Common myeloid progenitor, CD34-positive (primary cell): ENCODE data around the gene SH3GLB1.
"Not testable (repeated sequence)": the region's sequence is repeated elsewhere in the genome, so short reads cannot be mapped to it uniquely, and the experiment has no call there.

Source experiments
- CTCF ChIA-PET: fragments of 350-600 bp; sonication (Branson Sonifier 250); formaldehyde crosslinking; loops from one replicate; lab custom pipeline; 2021; ENCODE audit warnings: antibody characterized with exemption; lab: Charles Lee
- POLR2A ChIA-PET: fragments of 350-600 bp; sonication (Branson Sonifier 250); formaldehyde crosslinking; loops from one replicate; lab custom pipeline; 2021; ENCODE audit warnings: antibody characterized with exemption; lab: Charles Lee
- DNase-seq, 3 donors: peaks; one replicate each; pipeline versions ENCODE4 v3.0.0 to v3.0.0-alpha.2; 2013
- H3K27ac ChIP-seq, 2 experiments: 1 replicate in 1 of 2; 2 replicates in 1 of 2; pipeline ENCODE4 v1.7.0; 2013; ENCODE audit warnings: inconsistent platforms in 2 of 2, low read length in 2 of 2, mild to moderate bottlenecking in 2 of 2, low read depth in 1 of 2, moderate library complexity in 1 of 2; ENCODE audit not compliant: severe bottlenecking in 2 of 2, insufficient read depth in 1 of 2, poor library complexity in 1 of 2
- H3K27me3 ChIP-seq, 5 experiments: replicated peaks in 2 of 5; 1 replicate in 3 of 5; 2 replicates in 2 of 5; pipeline versions ENCODE4 v1.6.1 to v1.7.0; 2013; ENCODE audit warnings: low read length in 4 of 5, mild to moderate bottlenecking in 2 of 5, moderate library complexity in 2 of 5, inconsistent platforms in 1 of 5; ENCODE audit not compliant: insufficient read depth in 5 of 5, control insufficient read depth in 4 of 5
- H3K36me3 ChIP-seq, 4 experiments: 1 replicate in 2 of 4; 2 replicates in 2 of 4; pipeline versions ENCODE4 v1.6.1 to v1.7.0; 2013; ENCODE audit warnings: low read length in 3 of 4, control low read depth in 1 of 4, mild to moderate bottlenecking in 1 of 4; ENCODE audit not compliant: control insufficient read depth in 4 of 4, insufficient read depth in 4 of 4
- H3K4me1 ChIP-seq, 4 experiments: 1 replicate in 3 of 4; 2 replicates in 1 of 4; pipeline versions ENCODE4 v1.6.1 to v1.7.1; 2013; ENCODE audit warnings: low read length in 3 of 4, mild to moderate bottlenecking in 3 of 4, control low read depth in 1 of 4, inconsistent platforms in 1 of 4, moderate library complexity in 1 of 4; ENCODE audit not compliant: control insufficient read depth in 4 of 4, insufficient read depth in 4 of 4; ENCODE audit errors: control extremely low read depth in 1 of 4
- H3K4me3 ChIP-seq, 7 experiments: 1 replicate in 4 of 7; 2 replicates in 3 of 7; pipeline versions ENCODE4 v1.5.1 to v1.7.0; 2013; ENCODE audit warnings: mild to moderate bottlenecking in 7 of 7, low read length in 6 of 7, moderate library complexity in 6 of 7, inconsistent platforms in 2 of 7, low read depth in 2 of 7, control low read depth in 1 of 7; ENCODE audit not compliant: insufficient read depth in 4 of 7, control insufficient read depth in 1 of 7; ENCODE audit errors: extremely low read depth in 1 of 7
- H3K9me3 ChIP-seq, 5 experiments: 1 replicate in 4 of 5; 2 replicates in 1 of 5; pipeline versions ENCODE4 v1.6.1 to v1.7.1; 2013; ENCODE audit warnings: low read length in 4 of 5, mild to moderate bottlenecking in 2 of 5, inconsistent platforms in 1 of 5, low read depth in 1 of 5, moderate library complexity in 1 of 5; ENCODE audit not compliant: control insufficient read depth in 4 of 5, insufficient read depth in 2 of 5; ENCODE audit errors: control extremely low read depth in 1 of 5
- WGBS: methylation state at CpG from one replicate; pipeline ENCODE4 v1.1.5; 2013; ENCODE audit not compliant: insufficient coverage; 5-methylcytosine and 5-hydroxymethylcytosine counted together

The SH3GLB1 gene

DNA sequence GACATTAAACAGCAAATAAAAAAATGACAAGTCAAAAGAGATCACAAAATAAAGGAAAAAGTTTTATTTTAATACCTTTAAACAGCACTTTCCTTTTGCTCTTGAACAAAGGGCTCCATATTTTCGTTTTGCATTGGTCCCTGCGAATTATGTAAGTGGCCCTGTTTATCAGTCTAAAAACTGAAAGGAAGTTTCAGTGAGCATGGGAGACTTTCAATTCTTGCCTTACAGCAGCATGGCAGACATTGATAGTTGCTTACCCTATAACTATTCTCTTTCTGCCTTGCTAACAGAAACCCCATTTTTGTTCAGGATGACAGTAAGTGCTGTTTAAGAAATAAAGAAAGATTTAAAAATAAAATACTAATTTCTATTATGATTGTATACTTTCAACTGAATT is 5.2 kb upstream of the SH3GLB1 start:
- ChIA-PET CTCF (no interaction called here), POLR2A (no interaction called here)
- Histone ChIP-seq H3K27ac (no peak overlapping the region), H3K4me3 (peak overlapping the region in 1 of 7 experiments; percentile 0), H3K27me3 (no peaks in the 10 kb centered on the region), H3K4me1 (peaks cover 0 to 12% (median 9%) of the 10 kb centered on the region in 4 experiments), H3K9me3 (no peaks in the 10 kb centered on the region), H3K36me3 (no peaks in the 10 kb centered on the region)
- DNase-seq = peak in 1 of 3 donors; percentile 26
- 0% methylated on average over 2 of the region's 2 CpGs for WGBS

DNA sequence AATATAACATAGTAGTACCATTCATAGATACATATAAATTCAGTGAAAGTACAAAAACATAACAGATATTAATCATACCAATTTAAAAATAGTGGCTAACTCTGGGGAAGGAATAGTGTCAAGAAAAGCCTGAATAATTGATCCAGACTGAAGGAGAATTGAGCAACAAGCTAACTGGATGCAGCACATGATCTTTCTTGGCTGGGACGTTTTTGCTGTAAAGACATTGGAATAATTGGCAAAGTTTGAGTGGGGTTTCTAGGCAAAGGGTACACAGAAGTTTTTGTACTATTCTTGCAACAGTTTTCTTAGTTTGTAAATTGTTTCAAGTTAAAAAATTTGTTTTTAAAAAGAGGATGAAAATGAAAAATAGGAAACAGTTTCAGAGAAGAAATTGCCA is 2.6 kb upstream of the SH3GLB1 start:
- POLR2A ChIA-PET = interaction anchor here (0.9 kb wide), 1 partner anchor 38 kb away, joined by 3 read pairs; no protein-coding TSS in a partner anchor

DNA sequence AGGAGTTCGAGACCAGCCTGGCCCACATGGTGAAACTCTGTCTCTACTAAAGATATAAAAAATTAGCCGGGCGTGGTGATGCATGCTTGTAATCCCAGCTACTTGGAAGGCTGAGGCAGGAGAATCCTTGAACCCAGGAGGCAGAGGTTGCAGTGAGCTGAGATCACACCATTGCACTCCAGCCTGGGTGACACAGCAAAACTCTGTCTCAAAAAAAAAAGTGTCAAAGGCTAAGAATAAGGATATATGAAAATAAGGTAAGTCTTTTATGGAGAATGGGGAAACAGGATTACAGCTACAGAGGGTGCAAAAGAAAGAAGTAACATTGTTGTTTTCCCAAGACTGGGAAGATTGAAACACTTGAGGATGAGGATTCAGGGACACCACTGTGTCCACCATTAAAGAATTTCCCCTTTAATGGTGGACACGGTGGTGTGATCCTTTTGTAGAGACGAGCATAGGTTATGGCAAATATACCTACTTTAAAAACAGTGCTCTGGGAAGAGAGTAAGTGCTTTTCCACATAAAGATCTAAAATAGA is 1.4 kb upstream of the SH3GLB1 start:
- H3K9me3 ChIP-seq, DNase-seq, H3K27me3 ChIP-seq, H3K36me3 ChIP-seq: not testable (repeated sequence)
- 100% methylated on average over 1 of the region's 5 CpGs for WGBS
- ChIA-PET POLR2A (interaction anchor here (0.6 to 3.0 kb wide), 2 partner anchors 26 to 231 kb away, joined by 3 to 16 read pairs; no protein-coding TSS in a partner anchor), CTCF (interaction anchor here (0.7 to 8.5 kb wide), 9 partner anchors 8 to 382 kb away, joined by 3 to 123 read pairs (median 5); no protein-coding TSS in a partner anchor)
- peaks cover 9 to 33% (median 28%) of the 10 kb centered on the region in 4 experiments for H3K4me1 ChIP-seq
- peak overlapping the region; percentile 94 to 98 for H3K27ac ChIP-seq
- peak overlapping the region in 5 of 7 experiments; percentile 87 to 95 (median 92) for H3K4me3 ChIP-seq

More for the DNA sequence above, 2.6 kb upstream of the SH3GLB1 start:
- WGBS = 100% methylated on average over 1 of the region's 1 CpG
- Histone ChIP-seq H3K27me3 (no peaks in the 10 kb centered on the region), H3K4me1 (peaks cover 9 to 26% (median 22%) of the 10 kb centered on the region in 4 experiments), H3K36me3 (no peaks in the 10 kb centered on the region), H3K27ac (no peak overlapping the region), H3K9me3 (no peaks in the 10 kb centered on the region), H3K4me3 (no peak overlapping the region)
- CTCF ChIA-PET = interaction anchor here (2.7 kb wide), 1 partner anchor 308 kb away, joined by 6 read pairs; no protein-coding TSS in a partner anchor
- DNase-seq = no peak

DNA sequence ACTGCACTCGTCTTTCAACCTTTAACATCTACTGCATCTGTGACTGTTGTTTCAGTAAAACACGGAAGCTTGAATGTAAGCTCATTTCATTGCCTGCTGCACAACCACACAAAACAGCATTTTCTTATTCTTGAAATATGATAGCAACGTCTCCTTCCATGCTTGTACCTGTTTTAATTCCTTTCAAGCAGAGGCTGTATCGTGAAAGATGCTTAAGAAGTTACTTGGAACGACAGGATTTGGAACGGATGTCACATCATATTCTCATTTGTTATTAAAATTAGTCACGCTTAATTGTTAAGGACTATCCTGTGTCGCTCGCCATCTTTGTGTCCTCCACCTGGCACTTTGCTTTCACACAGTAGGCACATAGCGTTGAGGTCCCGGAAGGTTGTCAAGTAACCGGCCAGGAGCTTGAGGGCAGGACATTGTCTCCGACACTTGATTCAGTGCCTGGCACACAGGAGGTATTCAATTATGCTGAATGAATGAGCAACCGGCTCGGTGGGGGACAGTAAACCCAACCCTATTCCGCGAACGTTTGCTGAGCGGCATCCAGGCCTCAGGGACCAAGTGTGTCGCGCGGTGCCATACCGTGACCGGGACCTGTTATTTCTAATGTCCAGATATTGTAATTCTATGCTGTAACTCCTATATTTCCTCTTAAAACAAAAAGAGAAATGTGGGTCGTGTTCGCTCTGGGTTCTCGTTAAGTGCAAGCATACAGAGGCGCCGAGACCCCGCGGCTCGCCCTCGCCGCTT is 499 bp upstream of the SH3GLB1 start:
- Histone ChIP-seq H3K4me1 (peaks cover 9 to 40% (median 28%) of the 10 kb centered on the region in 4 experiments), H3K9me3 (no peaks in the 10 kb centered on the region), H3K36me3 (peaks cover 0 to 3% (median 0%) of the 10 kb centered on the region in 4 experiments), H3K4me3 (peak overlapping the region; percentile 87 to 95 (median 89)), H3K27ac (peak overlapping the region; percentile 94 to 98), H3K27me3 (no peaks in the 10 kb centered on the region)
- DNase-seq = peak in 2 of 3 donors; percentile 70 to 78
- 0% methylated on average over 29 of the region's 34 CpGs for WGBS
- CTCF ChIA-PET = interaction anchor here (0.6 to 8.5 kb wide), 24 partner anchors 9 to 381 kb away, joined by 3 to 123 read pairs (median 4); no protein-coding TSS in a partner anchor
- POLR2A ChIA-PET = interaction anchor here (0.6 to 3.0 kb wide), 5 partner anchors 10 to 230 kb away, joined by 3 to 16 read pairs (median 5); no protein-coding TSS in a partner anchor

DNA sequence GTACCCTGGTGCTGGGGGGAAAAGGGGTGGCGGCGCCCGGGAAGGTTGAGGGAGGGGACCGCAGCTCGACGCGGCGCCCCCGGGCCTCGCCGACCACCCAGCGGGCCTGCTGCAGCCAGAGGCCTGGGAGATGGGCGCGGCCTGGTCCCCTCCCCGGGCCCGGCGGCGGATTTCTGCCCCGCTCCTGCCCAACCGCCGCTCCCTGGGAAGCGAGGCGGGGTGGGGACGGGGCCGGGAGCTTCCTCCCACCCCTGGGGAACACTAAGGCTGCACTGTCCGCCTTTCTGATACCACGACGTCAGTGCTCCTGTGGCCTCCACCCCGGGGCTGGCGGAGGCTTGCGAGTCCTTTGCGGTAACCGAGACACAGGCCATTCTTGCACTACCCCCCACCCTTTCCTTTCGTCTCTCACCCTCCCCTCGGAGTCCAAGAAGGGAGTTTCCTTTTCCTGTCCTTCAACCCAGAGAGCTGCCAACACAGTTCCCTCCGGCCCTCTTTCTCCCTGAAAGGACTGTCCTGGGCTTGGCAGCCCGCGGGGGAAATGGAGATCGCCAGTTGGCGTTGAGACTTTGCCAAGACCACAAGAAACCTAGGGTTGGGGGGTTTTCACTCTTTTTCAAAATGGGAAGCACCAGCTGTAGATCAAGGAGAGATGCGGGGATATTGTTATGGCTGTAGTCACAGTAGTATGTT is 742 bp downstream of the SH3GLB1 start:
- Histone ChIP-seq H3K27me3 (no peaks in the 10 kb centered on the region), H3K27ac (peak overlapping the region; percentile 94 to 98), H3K9me3 (no peaks in the 10 kb centered on the region), H3K36me3 (peaks cover 0 to 6% (median 0%) of the 10 kb centered on the region in 4 experiments), H3K4me3 (peak overlapping the region; percentile 87 to 95 (median 89)), H3K4me1 (peaks cover 9 to 45% (median 27%) of the 10 kb centered on the region in 4 experiments)
- CTCF ChIA-PET = interaction anchor here (0.8 to 8.5 kb wide), 19 partner anchors 15 to 380 kb away, joined by 3 to 123 read pairs (median 5); partner anchors contain the start of gene ODF2L
- 0% methylated on average over 33 of the region's 41 CpGs for WGBS
- peak; percentile 46 to 78 (median 70) for DNase-seq
- POLR2A ChIA-PET = interaction anchor here (0.8 to 3.0 kb wide), 5 partner anchors 20 to 751 kb away, joined by 3 to 16 read pairs (median 5); no protein-coding TSS in a partner anchor

DNA sequence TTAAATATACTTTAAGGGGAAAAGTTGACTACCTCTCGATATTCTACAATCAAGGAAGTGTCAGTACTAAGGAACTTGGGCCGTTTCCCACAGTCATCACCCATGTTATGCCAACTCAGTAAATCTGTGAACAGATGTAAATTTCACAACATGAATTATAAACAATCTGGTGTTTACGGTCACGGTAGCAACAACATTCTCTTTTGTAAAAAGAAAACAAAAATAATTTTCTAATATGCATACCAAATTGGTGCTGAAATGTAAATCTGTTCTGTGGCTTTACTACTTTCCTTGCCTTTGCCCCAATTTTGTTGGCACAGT is 1.2 kb downstream of the SH3GLB1 start:
- ChIA-PET CTCF (interaction anchor here (0.9 to 8.5 kb wide), 8 partner anchors 15 to 326 kb away, joined by 3 to 123 read pairs (median 8); no protein-coding TSS in a partner anchor), POLR2A (interaction anchor here (0.8 to 3.0 kb wide), 3 partner anchors 23 to 752 kb away, joined by 3 to 16 read pairs (median 5); no protein-coding TSS in a partner anchor)
- H3K27me3 ChIP-seq = no peaks in the 10 kb centered on the region
- no peaks in the 10 kb centered on the region for H3K9me3 ChIP-seq
- peaks cover 9 to 45% (median 27%) of the 10 kb centered on the region in 4 experiments for H3K4me1 ChIP-seq
- H3K27ac ChIP-seq = peak overlapping the region; percentile 94 to 98
- peaks cover 0 to 6% (median under 1%) of the 10 kb centered on the region in 4 experiments for H3K36me3 ChIP-seq
- H3K4me3 ChIP-seq = peak overlapping the region; percentile 87 to 95 (median 89)
- no peak for DNase-seq
- WGBS = 0% methylated on average over 2 of the region's 4 CpGs
